Fibroblast of lung (primary cell): ENCODE data around the gene ABCC8. TPM values are rescaled to one million over a fixed set of nuclear protein-coding genes. Genes with fewer than 3 reads are reported as not detected.
A peak's percentile ranks its signal among the peaks of the same experiment; 100 is the strongest.

Experiments
- DNase-seq, 2 donors: peaks; one replicate each; pipeline versions ENCODE4 v3.0.0 to v3.0.0-alpha.2; 2010; ENCODE audit warnings: low read depth in 2 of 2
- H2AFZ ChIP-seq: 2 replicates; pipeline ENCODE4 v1.5.1; 2012; ENCODE audit warnings: low read length, control low read depth, inconsistent platforms
- H3K27ac ChIP-seq: 2 replicates; pipeline ENCODE4 v1.5.1; 2011; ENCODE audit warnings: low read length, control low read depth; ENCODE audit not compliant: insufficient read depth
- H3K27me3 ChIP-seq: 2 replicates; pipeline ENCODE4 v1.5.1; 2011; ENCODE audit warnings: mild to moderate bottlenecking, low read length; ENCODE audit not compliant: control insufficient read depth, insufficient read depth
- H3K36me3 ChIP-seq: 2 replicates; pipeline ENCODE4 v1.5.1; 2011; ENCODE audit warnings: low read length; ENCODE audit not compliant: control insufficient read depth, insufficient read depth
- H3K4me1 ChIP-seq: 2 replicates; pipeline ENCODE4 v1.5.1; 2011; ENCODE audit warnings: low read length; ENCODE audit not compliant: control insufficient read depth, insufficient read depth; ENCODE audit errors: extremely low read depth
- H3K4me2 ChIP-seq: 2 replicates; pipeline ENCODE4 v1.5.1; 2011; ENCODE audit warnings: low read length, control low read depth; ENCODE audit not compliant: insufficient read depth; ENCODE audit errors: extremely low read depth
- H3K4me3 ChIP-seq, 4 experiments: fragments of 200-600 bp in 1 of 4; sonication (generic) in 1 of 4; replicated peaks in 1 of 4; 2 replicates each; pipeline ENCODE4 v1.5.1; 2011 to 2016; ENCODE audit warnings: low read length in 4 of 4, low read depth in 3 of 4, mild to moderate bottlenecking in 3 of 4, control low read depth in 2 of 4, inconsistent platforms in 1 of 4, mixed read lengths in 1 of 4; ENCODE audit not compliant: insufficient read depth in 1 of 4; ENCODE audit errors: control extremely low read depth in 1 of 4
- H3K79me2 ChIP-seq: 2 replicates; pipeline ENCODE4 v1.5.1; 2012; ENCODE audit warnings: mild to moderate bottlenecking, low read length, inconsistent platforms; ENCODE audit not compliant: control insufficient read depth, insufficient read depth
- H3K9ac ChIP-seq: 2 replicates; pipeline ENCODE4 v1.5.1; 2011; ENCODE audit warnings: mild to moderate bottlenecking, low read length, control low read depth; ENCODE audit not compliant: insufficient read depth
- H3K9me3 ChIP-seq: 2 replicates; pipeline ENCODE4 v1.5.1; 2012; ENCODE audit warnings: low read depth, low read length; ENCODE audit not compliant: control insufficient read depth, insufficient read depth
- H4K20me1 ChIP-seq: 2 replicates; pipeline ENCODE4 v1.5.1; 2011; ENCODE audit warnings: low read length; ENCODE audit not compliant: control insufficient read depth, insufficient read depth; ENCODE audit errors: extremely low read depth
- CTCF ChIP-seq, 2 donors: IDR thresholded peaks in 1 of 2; conservative IDR thresholded peaks in 1 of 2; 1 replicate in 1 of 2; 2 replicates in 1 of 2; pipeline ENCODE4 v1.5.1; 2011 to 2012; ENCODE audit warnings: low read length in 2 of 2, control low read depth in 1 of 2, inconsistent platforms in 1 of 2, low read depth in 1 of 2, mild to moderate bottlenecking in 1 of 2
- EZH2 ChIP-seq: IDR thresholded peaks from 2 replicates; pipeline ENCODE4 v1.5.1; 2012; ENCODE audit warnings: low read length, control low read depth, mild to moderate bottlenecking; ENCODE audit errors: missing control alignments
- polyA plus RNA-seq, 2 donors: library from polyadenylated mRNA; depleted of rRNA in 1 of 2; stranded (reverse) in 1 of 2; unstranded in 1 of 2; fragments of >200 nt; gene quantifications; 2 replicates each; pipeline ENCODE4 v1.2.1, GENCODE V29; 2011 to 2012; ENCODE audit warnings: missing spikeins in 1 of 2
- total RNA-seq: library from RNA; depleted of rRNA; stranded (reverse); fragments of >200 nt; gene quantifications from 2 replicates; pipeline ENCODE4 v1.2.1, GENCODE V29; 2014

The ABCC8 gene
- total and polyA plus RNA-seq, 2 donors (not counting 1 experiment from before 2014, with no cell fraction given) = not detected

GRCh38 chr11:17477084-17477333, 364 bp upstream of the ABCC8 start:
- no peak overlapping the region for H3K4me3 ChIP-seq
- no peaks in the 10 kb centered on the region for H3K36me3 ChIP-seq
- no peak for DNase-seq
- H3K27ac ChIP-seq = no peak overlapping the region
- H3K4me2 ChIP-seq = no peak overlapping the region
- peaks cover 17% of the 10 kb centered on the region for H3K27me3 ChIP-seq
- H3K4me1 ChIP-seq = no peaks in the 10 kb centered on the region
- TF ChIP-seq CTCF (conservative IDR thresholded peaks at IDR 0.05 in 1 of 2, IDR thresholded peaks at IDR 0.05 in 1 of 2; ENCODE audit: low read depth in 1 of 2, low read length in 2 of 2) (no peak), EZH2 (peak; percentile 20)
- no peaks in the 10 kb centered on the region for H4K20me1 ChIP-seq
- no peak overlapping the region for H3K9ac ChIP-seq
- H2AFZ ChIP-seq = no peak overlapping the region
- no peaks in the 10 kb centered on the region for H3K9me3 ChIP-seq
- H3K79me2 ChIP-seq = no peaks in the 10 kb centered on the region

- no peak for DNase-seq
- Histone ChIP-seq H3K9ac (no peak overlapping the region), H3K36me3 (no peaks in the 10 kb centered on the region), H3K4me2 (no peak overlapping the region), H4K20me1 (no peaks in the 10 kb centered on the region), H3K79me2 (no peaks in the 10 kb centered on the region), H3K4me1 (no peaks in the 10 kb centered on the region), H3K9me3 (no peaks in the 10 kb centered on the region), H3K27me3 (peaks cover 16% of the 10 kb centered on the region), H3K4me3 (no peak overlapping the region), H3K27ac (no peak overlapping the region), H2AFZ (no peak overlapping the region)
- TF ChIP-seq EZH2 = no peak
- TF ChIP-seq CTCF (conservative IDR thresholded peaks at IDR 0.05 in 1 of 2, IDR thresholded peaks at IDR 0.05 in 1 of 2; ENCODE audit: low read depth in 1 of 2, low read length in 2 of 2) = no peak
These were observed 854 bp downstream of the ABCC8 start for GRCh38 chr11:17475666-17476316.

- H4K20me1 ChIP-seq = no peaks in the 10 kb centered on the region
- no peak overlapping the region for H2AFZ ChIP-seq
- H3K4me2 ChIP-seq = no peak overlapping the region
- H3K4me1 ChIP-seq = no peaks in the 10 kb centered on the region
- H3K79me2 ChIP-seq = no peaks in the 10 kb centered on the region
- TF ChIP-seq CTCF (conservative IDR thresholded peaks at IDR 0.05 in 1 of 2, IDR thresholded peaks at IDR 0.05 in 1 of 2; ENCODE audit: low read depth in 1 of 2, low read length in 2 of 2) = peak in 1 of 2 donors; percentile 25
- TF ChIP-seq EZH2 = no peak
- no peaks in the 10 kb centered on the region for H3K9me3 ChIP-seq
- DNase-seq = peak in 1 of 2 donors; percentile 2
- H3K4me3 ChIP-seq = no peak overlapping the region
- H3K9ac ChIP-seq = no peak overlapping the region
- no peaks in the 10 kb centered on the region for H3K36me3 ChIP-seq
- H3K27me3 ChIP-seq = peaks cover 9% of the 10 kb centered on the region
- H3K27ac ChIP-seq = no peak overlapping the region
These were observed 3.4 kb downstream of the ABCC8 start for GRCh38 chr11:17473071-17473744.
